Prostate gland (tissue), 2 donors: ENCODE data around the gene DSE. TPM values are rescaled to one million over a fixed set of nuclear protein-coding genes. Genes with fewer than 3 reads are reported as not detected.

ENCODE experiments used
- DNase-seq: peaks from one replicate; pipeline ENCODE4 v3.0.0-alpha.2; 2019; ENCODE audit warnings: low spot score
- H3K27ac ChIP-seq, 2 donors: fragments of 200-600 bp; sonication (generic); 2 replicates each; pipeline ENCODE4 v1.5.1; 2017 to 2019
- H3K27me3 ChIP-seq: fragments of 200-600 bp; sonication (generic); replicated peaks from 2 replicates; pipeline ENCODE4 v1.5.1; 2019; ENCODE audit not compliant: insufficient read depth
- H3K36me3 ChIP-seq, 2 donors: fragments of 200-600 bp; sonication (generic); 1 replicate in 1 of 2; 2 replicates in 1 of 2; pipeline versions ENCODE4 v1.5.1 to v1.8.1; 2017 to 2019
- H3K4me1 ChIP-seq: fragments of 200-600 bp; sonication (generic); replicated peaks from 2 replicates; pipeline ENCODE4 v1.5.1; 2019
- H3K4me3 ChIP-seq, 2 donors: fragments of 200-600 bp; sonication (generic); 2 replicates each; pipeline ENCODE4 v1.5.1; 2017 to 2019
- H3K9me3 ChIP-seq: fragments of 200-600 bp; sonication (generic); 2 replicates; pipeline ENCODE4 v1.5.1; 2017
- CTCF ChIP-seq, 4 experiments: fragments of 200-600 bp in 2 of 4; fragments of 450-650 bp in 2 of 4; sonication (generic) in 2 of 4; IDR thresholded peaks; 1 replicate in 3 of 4; 2 replicates in 1 of 4; pipeline ENCODE4 v1.5.1; 2016 to 2019; ENCODE audit warnings: antibody characterized with exemption in 4 of 4, mild to moderate bottlenecking in 2 of 4, moderate library complexity in 2 of 4
- POLR2A ChIP-seq: fragments of 450-650 bp; IDR thresholded peaks from one replicate; pipeline ENCODE4 v1.6.1; 2016; ENCODE audit warnings: antibody characterized with exemption, mild to moderate bottlenecking
- POLR2AphosphoS5 ChIP-seq: sonication (generic); formaldehyde crosslinking; IDR thresholded peaks from one replicate; pipeline ENCODE4 v1.6.1; 2017; ENCODE audit warnings: antibody characterized with exemption
- WGBS: methylation state at CpG from one replicate; pipeline ENCODE4 v1.1.5; 2018; 5-methylcytosine and 5-hydroxymethylcytosine counted together
- intact Hi-C: fragments of 100-400 bp; cut with DNase I; formaldehyde crosslinking; loops from one replicate; pipeline ENCODE4 v1.14.2; 2022
- total RNA-seq, 2 donors: library from RNA; depleted of rRNA; stranded (reverse); fragments of >200 nt; gene quantifications; one replicate each; pipeline ENCODE4 v1.1.0, GENCODE V29; 2016

The DSE gene
- total RNA-seq, 2 donors from 2014 or later: 15.8 to 36.5 TPM

- Histone ChIP-seq H3K4me1 (no peaks in the 10 kb centered on the region), H3K36me3 (no peaks in the 10 kb centered on the region), H3K27me3 (no peaks in the 10 kb centered on the region), H3K4me3 (no peak overlapping the region), H3K9me3 (no peaks in the 10 kb centered on the region), H3K27ac (no peak overlapping the region)
- no peak for DNase-seq
- 84% methylated on average over 1 of the region's 1 CpG for WGBS
- intact Hi-C loops: no loop called here
- TF ChIP-seq POLR2AphosphoS5: no peak
- no peak for TF ChIP-seq CTCF (IDR thresholded peaks at IDR 0.05)
- TF ChIP-seq POLR2A: no peak
These were observed 14.7 kb downstream of the DSE start for GRCh38 chr6:116385459-116385802.

GRCh38 chr6:116385921-116386320 lies 15.2 kb downstream of the DSE start:
- Histone ChIP-seq H3K9me3 (no peaks in the 10 kb centered on the region), H3K27me3 (no peaks in the 10 kb centered on the region), H3K36me3 (no peaks in the 10 kb centered on the region), H3K27ac (no peak overlapping the region), H3K4me3 (no peak overlapping the region), H3K4me1 (no peaks in the 10 kb centered on the region)
- TF ChIP-seq POLR2AphosphoS5: no peak
- TF ChIP-seq POLR2A: no peak
- no peak for TF ChIP-seq CTCF (IDR thresholded peaks at IDR 0.05)
- DNase-seq: no peak
- intact Hi-C loops: no loop called here

GRCh38 chr6:116386581-116387299 lies 16.0 kb downstream of the DSE start:
- WGBS: 69% methylated on average over 4 of the region's 4 CpGs
- TF ChIP-seq POLR2A: no peak
- no peak for TF ChIP-seq POLR2AphosphoS5
- TF ChIP-seq CTCF (IDR thresholded peaks at IDR 0.05): no peak

GRCh38 chr6:116387374-116387773 lies 16.6 kb downstream of the DSE start:
- no peak for DNase-seq
- no peaks in the 10 kb centered on the region for H3K4me1 ChIP-seq
- intact Hi-C loops: no loop called here
- no peak overlapping the region for H3K4me3 ChIP-seq
- no peaks in the 10 kb centered on the region for H3K27me3 ChIP-seq
- no peaks in the 10 kb centered on the region for H3K36me3 ChIP-seq
- WGBS: 79% methylated on average over 3 of the region's 3 CpGs
- no peak overlapping the region for H3K27ac ChIP-seq
- no peaks in the 10 kb centered on the region for H3K9me3 ChIP-seq
- TF ChIP-seq POLR2A: no peak
- TF ChIP-seq CTCF (IDR thresholded peaks at IDR 0.05): no peak
- TF ChIP-seq POLR2AphosphoS5: no peak

More at GRCh38 chr6:116386581-116387299, 16.0 kb downstream of the DSE start:
- no peaks in the 10 kb centered on the region for H3K36me3 ChIP-seq
- no peak overlapping the region for H3K4me3 ChIP-seq
- H3K27ac ChIP-seq: no peak overlapping the region
- H3K27me3 ChIP-seq: no peaks in the 10 kb centered on the region
- no peaks in the 10 kb centered on the region for H3K9me3 ChIP-seq
- intact Hi-C loops: no loop called here
- H3K4me1 ChIP-seq: no peaks in the 10 kb centered on the region
- no peak for DNase-seq

GRCh38 chr6:116388924-116389323 lies 18.2 kb downstream of the DSE start:
- H3K9me3 ChIP-seq: no peaks in the 10 kb centered on the region
- H3K27me3 ChIP-seq: no peaks in the 10 kb centered on the region
- DNase-seq: no peak
- no peak overlapping the region for H3K4me3 ChIP-seq
- WGBS: 81% methylated on average over 3 of the region's 3 CpGs
- H3K27ac ChIP-seq: no peak overlapping the region
- no peaks in the 10 kb centered on the region for H3K36me3 ChIP-seq
- no peaks in the 10 kb centered on the region for H3K4me1 ChIP-seq
- intact Hi-C loops: no loop called here
- TF ChIP-seq CTCF (IDR thresholded peaks at IDR 0.05) (no peak), POLR2A (no peak), POLR2AphosphoS5 (no peak)
